Activated naive CD4-positive, alpha-beta T cell (primary cell): ENCODE results near the gene ATP2B2.

Experiments used
- DNase-seq, 4 experiments: peaks; one replicate each; lab custom pipeline; 2025; lab: John Stamatoyannopoulos, UW

Gene ATP2B2

DNA sequence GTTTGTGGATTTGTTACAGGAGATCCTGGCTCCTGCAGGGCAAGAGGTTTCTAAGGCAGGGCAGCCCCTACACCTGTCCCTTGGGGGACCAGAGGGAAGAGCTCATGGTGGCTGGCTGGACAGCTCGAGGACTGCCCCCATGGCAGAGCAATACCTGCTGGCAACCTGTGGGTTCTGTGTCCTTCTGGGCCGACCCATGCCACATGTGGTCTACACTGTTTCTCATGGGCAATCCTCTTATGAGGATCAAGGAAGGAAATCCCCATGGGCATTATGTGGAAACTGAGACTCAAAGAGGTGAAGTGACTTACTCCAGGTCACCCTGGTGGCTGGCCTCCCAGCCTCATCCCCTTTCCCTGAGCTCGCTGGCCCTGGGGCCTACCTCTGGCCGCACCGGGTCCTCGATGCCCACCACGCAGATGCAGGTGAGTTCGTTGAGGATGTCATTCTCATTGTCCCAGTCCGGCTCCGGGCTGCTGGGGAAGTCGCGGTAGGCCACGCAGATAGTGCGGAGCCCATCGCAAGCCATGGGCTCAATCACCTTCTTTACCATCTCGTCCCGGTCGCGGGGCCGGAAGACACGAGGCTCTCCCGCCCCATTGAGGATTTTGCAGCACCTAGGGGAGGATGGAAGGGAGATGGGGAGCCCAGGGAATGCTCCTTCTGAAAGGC lies 146.9 kb downstream of the ATP2B2 start:
- DNase-seq = no peak

- no peak for DNase-seq
These were observed 147.6 kb downstream of the ATP2B2 start for GRCh38 chr3:10357592-10358308.

GRCh38 chr3:10357095-10357494 lies 148.3 kb downstream of the ATP2B2 start:
- no peak for DNase-seq

DNA sequence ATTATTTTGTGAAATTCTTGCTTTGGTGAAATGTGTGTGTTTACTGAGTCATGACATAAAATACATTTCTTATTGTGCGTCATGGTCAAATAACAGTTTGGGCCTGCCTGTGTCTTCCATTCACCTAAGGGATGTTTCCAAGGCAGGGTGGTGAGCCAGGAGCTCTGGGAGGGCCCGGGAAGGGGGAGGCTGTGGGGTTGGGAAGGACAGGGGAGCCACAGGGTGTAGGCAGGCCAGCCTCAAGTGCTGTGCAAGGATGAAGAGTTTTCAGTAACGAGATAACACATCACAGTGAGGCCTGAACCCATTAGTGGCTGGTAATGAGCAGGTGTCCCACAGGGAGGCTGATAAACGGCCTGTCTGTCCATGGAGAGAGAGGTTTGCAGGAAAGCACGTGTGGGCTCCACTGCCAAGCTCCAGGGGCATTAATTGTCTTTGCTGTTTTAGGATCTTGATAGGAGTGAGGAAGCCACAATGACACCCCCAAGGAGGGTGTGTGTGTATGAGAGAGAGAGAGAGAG lies 148.9 kb downstream of the ATP2B2 start:
- DNase-seq = no peak

GRCh38 chr3:10354361-10355015 lies 150.9 kb downstream of the ATP2B2 start:
- DNase-seq = no peak

DNA sequence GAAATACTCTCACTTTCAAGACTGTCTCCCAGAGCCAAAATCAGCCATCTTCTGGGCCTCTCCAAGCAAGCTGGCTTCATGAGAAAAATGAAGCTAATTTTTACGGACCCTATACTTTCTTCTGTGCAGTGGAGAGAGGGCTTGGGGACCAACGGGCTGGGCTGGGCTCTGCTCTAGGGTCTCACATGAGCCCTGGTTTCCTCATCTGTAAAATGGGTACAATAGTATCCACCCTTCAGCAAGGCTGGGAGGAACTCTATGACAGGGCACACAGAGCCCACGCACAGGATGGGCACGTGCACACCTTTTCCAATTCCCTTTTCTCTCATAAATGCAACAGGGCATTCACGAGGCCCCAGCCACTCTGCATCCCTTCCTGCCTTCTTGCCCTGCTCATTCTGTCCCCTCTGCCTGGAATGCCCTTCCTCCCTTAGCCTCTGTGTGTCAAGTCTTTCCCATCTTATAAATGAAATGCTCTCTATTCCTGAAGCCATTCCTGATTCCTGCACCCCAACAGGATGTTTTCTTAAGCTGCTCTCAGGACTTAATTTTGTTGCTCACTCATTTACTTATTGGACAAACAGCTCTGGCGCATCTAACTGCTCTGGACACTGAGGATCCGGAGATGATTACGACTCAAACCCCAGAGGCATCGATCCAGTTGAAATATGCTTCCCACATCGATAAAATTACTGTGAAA lies 151.6 kb downstream of the ATP2B2 start:
- DNase-seq = no peak

DNA sequence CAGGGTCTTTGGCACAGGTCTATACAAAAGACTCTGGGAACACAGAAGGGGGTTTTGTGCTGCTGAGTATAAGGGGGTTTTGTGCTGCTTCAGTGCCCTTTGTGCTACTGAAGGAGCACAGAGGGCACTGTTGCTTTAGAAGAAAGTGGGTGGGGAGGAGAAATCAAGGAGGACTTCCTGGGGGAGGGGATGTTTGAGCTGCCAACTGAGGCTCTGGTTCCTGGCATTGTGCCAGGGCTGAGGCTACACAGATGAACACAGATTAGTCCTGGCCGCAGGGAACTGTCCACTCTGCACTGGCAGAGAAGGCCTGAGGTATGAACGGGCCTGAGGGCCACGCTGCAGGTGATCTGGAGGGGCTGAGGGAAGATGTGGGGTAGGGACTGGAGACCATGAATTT lies 152.2 kb downstream of the ATP2B2 start:
- no peak for DNase-seq

DNA sequence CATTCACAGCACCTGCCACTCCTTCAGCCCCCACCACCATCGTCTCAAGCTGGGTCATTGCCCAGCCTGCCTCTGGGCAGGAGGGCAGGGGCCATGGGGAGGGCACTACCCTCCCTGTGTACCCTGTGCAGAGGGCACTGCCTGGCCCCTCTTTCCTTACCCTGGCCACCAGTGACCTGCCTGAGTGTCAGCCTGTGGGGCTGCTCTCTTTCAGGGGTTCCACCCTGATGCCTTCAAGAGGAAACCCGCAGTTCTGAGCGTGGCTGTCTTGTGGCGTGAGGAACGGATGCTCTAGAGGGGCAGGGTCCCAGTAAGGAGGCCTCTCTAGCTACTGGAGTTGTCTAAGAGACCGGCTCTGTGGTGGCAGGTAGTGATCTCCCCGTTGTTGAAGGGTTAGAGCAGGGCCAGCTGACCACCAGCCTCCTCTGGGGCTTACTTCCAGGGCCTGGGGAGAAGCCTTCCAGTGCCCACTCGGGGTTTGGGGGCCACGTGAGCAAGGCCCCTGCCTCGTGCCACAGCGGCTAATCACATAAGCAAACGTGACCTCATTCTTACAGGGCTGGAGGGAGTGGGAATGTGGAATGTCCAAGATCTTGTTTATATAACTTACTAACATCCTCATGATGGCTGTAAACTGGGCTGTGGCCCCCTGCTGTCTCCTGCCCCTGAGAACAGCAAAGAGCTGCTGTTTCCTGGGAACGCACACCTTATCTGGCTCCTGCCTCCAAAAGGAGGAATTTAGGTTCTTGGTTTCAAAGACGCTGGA lies 153.1 kb downstream of the ATP2B2 start:
- no peak for DNase-seq

DNA sequence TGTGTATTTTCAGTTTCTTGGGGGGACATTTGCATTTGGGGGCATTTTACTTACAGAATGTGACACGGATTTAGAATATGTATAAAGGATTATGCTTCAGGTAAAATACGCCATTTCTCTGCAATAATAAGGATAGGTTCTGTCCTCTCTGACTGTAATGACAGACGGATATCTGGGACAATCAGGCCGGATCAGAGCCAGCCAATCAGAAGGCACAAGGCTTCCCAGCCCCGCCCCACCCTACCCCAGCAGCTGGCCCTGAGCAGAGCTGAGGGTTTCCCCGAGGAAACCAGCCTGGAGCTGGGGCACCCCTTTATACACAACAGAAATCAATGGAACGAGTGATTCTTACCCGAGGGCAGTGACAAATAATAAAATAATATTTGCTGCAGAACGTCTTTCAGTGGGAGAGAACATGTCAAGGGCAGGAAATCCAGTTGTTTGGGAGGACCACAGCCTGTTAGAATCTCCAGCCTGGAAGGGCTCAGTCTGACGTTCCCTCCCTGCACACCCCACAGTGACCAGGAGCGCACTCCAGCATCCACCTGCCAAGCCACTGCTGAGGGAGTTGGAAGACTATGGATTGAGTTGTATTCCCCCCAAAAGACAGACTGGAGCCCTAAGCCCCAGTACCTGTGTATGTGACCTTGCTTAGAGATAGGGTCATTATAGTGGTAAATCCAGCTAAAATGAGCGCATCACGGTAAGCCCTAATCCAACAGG lies 154.2 kb downstream of the ATP2B2 start:
- no peak for DNase-seq

GRCh38 chr3:10350324-10350985 lies 154.9 kb downstream of the ATP2B2 start:
- DNase-seq = no peak

- no peak for DNase-seq
These were observed 155.6 kb downstream of the ATP2B2 start for GRCh38 chr3:10349801-10350200.

GRCh38 chr3:10348404-10348721 lies 157.0 kb downstream of the ATP2B2 start:
- DNase-seq = no peak

- DNase-seq = no peak
These were observed 157.6 kb downstream of the ATP2B2 start for GRCh38 chr3:10347648-10348403.

GRCh38 chr3:10345911-10346310 lies 159.5 kb downstream of the ATP2B2 start:
- DNase-seq = no peak

DNA sequence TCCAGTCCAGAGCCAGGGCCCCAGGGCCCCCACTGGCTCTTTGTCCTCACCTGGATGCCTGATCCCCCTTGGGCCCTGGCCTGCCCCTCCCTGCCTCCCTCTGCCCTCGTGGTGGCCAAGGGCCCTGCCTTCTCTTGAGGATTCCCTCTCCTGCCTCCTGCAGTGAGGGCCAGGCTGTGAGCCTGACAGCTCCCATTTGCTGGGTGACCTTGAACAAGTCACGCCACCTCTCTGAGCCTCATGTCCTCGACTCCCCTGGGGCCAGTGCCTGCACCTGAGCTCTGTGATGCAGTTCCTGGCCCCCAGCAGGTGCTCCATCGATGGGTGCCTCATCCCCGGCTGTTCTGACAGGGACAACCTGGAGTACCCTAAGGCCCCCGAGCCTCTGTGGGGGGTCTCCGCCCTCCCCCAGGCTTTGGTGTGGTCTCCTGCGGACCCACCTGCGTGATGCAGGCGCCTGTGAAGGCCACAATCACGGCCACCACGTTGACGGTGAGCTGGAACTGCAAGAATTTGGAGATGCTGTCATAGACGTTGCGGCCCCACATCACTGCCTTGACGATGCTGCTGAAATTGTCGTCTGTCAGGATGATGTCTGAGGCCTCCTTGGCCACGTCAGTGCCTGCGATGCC lies 160.3 kb downstream of the ATP2B2 start:
- no peak for DNase-seq

DNA sequence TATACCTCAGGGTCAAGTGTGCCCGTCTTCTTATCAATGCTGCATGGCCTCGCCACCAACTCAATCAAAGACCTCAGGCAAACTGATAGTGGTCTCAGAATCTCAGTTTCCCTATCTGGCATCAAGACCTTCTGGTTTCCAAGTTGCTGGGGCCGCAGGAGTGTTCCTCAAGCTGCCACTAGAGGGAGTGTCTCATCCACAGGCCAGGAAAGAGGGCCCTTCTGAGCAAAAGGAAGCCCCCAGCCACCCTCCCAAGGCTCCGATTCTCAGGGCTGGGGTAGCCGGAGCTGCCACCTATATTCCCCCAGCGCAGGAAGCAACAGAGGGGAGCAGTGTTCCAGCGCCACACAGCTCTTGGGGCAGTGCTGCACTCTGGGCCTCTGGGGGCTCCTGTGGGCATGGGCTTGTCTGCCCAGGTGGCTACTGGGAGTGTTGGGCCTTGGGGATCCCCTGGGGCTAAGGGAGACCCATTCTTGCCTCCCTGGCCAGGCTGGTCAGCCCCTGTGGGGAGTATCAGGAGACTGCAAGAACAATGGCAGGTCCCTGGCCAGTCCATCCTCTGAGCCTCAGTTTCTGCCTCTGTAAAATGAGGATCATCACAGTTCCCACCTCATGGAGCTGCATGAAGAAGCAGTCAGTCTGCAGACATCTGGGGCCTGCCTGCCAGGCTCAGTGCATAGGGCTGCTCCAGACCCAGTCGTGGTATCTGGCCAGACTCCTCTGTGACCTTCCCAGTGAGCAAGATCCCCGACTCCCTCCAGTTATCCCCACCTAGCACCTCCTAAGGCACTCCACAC lies 161.0 kb downstream of the ATP2B2 start:
- DNase-seq = peak; percentile 11 to 45 (median 24)

- DNase-seq = no peak
These were observed 161.9 kb downstream of the ATP2B2 start for GRCh38 chr3:10343526-10343925.

- DNase-seq = no peak
These were observed 162.6 kb downstream of the ATP2B2 start for GRCh38 chr3:10342781-10343180.
